Right lobe of liver (tissue), 4 donors: ENCODE results near the gene GNAQ.

Experiments
- POLR2A ChIP-seq: fragments of 450-650 bp; IDR thresholded peaks from one replicate; pipeline ENCODE4 v1.6.1; 2017; ENCODE audit warnings: antibody characterized with exemption, mild to moderate bottlenecking
- TF ChIP-seq, protein P1 (sequence below), 4 donors: fragments of 200-600 bp in 3 of 4; fragments of 450-650 bp in 1 of 4; IDR thresholded peaks; one replicate each; pipeline versions ENCODE4 v1.5.1 to v1.8.0; 2016 to 2022; ENCODE audit warnings: antibody characterized with exemption in 4 of 4, mild to moderate bottlenecking in 2 of 4
- donor health status: DM: no; HTN: no; CAD: no.
- donor health status: DM: no; HTN: no; CAD: no.
- donor health status: DM: no; HTN: yes; CAD: no.

DNA sequence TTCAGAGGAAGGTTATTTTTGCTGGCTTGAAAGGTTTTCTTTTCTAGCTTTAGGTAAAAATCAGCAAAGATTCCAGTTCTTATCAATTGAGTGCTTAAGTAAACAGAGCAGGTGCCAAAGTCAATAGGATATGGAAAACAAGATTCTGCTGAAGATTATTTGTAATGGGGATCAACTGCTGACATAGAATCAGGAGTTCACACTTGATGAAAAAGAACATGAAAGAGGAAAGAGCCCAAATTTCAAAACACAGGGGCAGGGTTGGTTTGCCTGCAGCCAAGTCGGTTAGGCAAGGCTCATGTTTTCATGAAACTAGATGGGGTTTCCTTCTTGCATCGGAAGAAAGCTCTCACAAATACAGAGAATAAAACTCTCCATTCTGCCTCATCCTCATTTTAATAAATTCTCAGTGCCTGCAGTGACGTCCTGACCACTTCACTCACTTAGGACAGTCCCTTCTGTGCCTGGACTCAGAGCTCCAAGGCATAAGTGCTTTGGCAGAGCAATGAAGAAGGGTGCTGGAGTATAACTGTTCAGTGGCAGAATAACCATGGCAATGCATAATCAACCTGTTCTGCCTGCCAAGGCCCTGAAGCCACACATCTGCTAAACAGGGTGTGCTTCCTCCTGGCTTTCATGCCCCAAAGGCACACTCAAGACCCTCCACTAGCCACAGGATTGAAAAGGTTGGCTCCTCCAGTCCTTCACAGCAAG lies 179.6 kb downstream of the GNAQ start:
- TF ChIP-seq, protein P1, sequence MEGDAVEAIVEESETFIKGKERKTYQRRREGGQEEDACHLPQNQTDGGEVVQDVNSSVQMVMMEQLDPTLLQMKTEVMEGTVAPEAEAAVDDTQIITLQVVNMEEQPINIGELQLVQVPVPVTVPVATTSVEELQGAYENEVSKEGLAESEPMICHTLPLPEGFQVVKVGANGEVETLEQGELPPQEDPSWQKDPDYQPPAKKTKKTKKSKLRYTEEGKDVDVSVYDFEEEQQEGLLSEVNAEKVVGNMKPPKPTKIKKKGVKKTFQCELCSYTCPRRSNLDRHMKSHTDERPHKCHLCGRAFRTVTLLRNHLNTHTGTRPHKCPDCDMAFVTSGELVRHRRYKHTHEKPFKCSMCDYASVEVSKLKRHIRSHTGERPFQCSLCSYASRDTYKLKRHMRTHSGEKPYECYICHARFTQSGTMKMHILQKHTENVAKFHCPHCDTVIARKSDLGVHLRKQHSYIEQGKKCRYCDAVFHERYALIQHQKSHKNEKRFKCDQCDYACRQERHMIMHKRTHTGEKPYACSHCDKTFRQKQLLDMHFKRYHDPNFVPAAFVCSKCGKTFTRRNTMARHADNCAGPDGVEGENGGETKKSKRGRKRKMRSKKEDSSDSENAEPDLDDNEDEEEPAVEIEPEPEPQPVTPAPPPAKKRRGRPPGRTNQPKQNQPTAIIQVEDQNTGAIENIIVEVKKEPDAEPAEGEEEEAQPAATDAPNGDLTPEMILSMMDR (IDR thresholded peaks at IDR 0.05): no peak
- no peak for TF ChIP-seq POLR2A
